HG03442 (cell line): ENCODE data around the gene KRT15.
A peak's percentile ranks its signal among the peaks of the same experiment; 100 is the strongest.

Source experiments
- ATAC-seq: cut with Tn5 transposase; IDR thresholded peaks from one replicate; pipeline ENCODE4 v1.9.1; 2021; ENCODE audit warnings: mild to moderate bottlenecking, moderate library complexity; ENCODE audit not compliant: unreplicated experiment

Gene KRT15

DNA sequence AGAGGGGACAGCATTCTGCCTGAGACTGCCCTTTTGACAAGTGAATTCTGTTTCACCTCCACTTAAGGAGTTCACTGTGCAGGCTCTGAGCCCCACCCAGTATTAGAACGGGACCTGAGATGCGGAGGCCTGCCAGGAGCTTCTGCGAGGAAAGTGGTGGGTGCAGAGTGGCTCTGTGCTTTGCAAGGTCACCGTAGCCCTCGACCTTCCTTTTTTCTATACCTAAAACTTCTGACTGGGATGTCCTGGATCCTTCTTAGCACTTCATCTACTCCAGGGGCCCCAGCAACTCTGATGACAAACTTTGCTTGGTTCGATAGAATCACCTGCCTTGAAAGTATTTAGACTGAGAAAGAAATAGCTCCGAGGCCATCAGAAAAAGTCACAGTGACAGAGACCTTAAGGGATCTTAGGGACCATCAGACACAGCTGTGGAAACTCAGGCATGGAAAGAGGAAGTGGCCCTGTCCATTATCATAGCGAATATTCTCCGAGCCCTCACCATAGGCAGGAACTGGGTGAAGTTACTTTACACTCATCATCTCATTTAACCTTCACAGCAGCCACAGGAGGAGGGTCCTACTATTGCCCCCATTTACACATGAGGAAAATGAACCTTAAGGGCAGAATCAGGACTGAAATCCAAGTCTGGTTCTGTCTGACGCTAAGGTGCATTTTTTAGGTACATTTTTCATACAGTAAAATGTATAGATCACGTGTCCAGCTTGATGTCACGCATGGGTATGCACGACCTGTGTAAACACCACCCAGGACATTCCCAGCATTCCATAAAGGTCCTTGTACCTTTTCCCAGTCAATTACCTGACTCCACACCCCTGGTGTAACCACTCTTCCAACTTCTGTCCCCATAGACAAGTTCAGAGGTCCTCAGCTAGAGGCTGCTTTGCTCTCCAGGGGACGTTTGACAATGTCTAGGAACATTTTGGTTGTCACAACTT is 12.6 kb downstream of the KRT15 start:
- no peak for ATAC-seq

DNA sequence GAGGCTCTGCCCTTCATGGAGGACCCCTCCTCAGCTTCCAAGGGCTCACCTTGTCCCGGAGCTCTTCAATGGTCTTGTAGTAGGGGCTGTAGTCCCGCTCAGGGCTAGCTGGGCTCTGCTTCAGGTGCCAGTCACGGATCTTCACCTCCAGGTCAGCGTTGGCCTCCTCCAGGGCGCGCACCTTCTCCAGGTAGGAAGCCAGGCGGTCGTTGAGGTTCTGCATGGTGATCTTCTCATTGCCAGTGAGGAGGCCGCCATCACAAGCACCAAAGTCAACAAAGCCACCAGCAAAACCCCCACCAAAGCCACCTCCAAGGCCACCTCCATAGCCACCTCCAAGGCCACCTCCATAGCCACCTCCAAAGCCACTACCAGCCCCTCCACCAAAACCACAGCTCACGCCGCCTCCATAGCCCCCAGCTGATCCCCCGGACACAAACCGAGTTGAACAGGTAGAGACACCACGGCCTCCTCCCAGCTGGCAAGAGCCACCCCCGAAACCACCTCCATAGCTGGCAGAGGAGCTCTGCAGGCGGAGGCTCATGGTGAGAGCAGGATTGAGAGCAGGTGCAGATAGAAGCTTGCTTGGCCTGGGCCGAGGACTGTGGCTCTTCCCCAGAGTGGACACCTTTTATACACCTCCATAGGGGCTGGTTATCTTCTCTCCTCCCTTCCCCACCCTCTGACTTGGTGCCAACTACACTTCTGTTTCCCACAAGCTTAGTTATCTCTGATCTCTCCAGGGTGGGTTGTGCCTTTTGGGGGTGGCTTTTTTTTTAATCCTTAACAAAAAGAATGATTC is 13.5 kb downstream of the KRT15 start, which contains the start of gene KRT13:
Gene KRT13, minus strand, starts transcription at position 606 of the 802 bp plus-strand sequence. Its CDS starts 62 bp downstream, at position 544.
- no peak for ATAC-seq

DNA sequence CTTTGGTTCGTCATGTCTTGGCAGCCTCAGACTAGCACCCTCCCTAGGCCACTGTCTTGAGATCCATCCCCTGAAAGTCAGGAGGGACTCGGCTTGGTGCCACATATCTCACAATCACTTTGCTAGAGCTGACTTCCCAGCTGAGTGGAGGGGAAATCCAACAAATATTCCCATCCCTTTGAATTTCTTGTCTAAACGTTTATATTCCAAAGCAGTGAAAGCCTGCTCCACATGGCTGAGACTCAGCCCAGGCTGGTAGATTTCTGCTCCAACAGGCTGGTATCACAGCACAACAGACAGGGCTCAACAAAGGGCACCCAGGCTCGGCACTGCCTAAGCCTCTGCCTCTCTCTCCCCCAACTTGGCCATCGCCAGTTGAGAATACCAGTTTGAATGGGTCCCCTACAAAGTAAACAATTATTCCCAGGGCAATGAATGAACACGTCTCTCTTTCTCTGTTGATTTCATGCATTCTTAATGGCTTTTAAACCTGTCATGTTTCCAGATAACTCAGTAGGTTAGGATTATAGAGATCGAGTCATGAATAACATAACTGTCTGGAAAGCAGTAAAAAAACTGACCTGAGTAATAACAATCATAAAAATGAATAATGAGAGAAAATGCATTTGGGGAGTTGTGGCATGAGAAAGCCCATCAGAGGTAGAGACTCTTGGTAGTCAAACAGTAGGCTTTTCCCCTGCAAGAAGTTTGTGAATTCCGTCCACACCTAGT is 14.3 kb downstream of the KRT15 start:
- ATAC-seq, result no peak

DNA sequence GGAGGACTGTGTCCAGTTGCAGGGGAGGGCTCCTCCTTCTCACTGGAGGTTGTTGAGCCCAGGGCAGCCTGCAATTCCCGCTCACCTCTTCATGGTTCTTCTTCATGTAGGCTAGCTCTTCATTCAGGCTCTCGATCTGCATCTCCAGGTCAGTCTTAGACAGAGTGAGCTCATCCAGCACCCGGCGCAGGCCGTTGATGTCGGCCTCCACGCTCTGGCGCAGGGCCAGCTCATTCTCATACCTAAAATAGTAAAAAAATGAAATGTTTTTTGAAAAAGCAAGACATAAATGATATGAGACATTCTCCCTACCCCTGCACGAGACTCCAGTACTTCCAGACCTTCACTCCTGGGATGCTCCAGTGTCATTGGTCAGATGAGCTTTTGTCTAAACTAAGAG is 15.5 kb downstream of the KRT15 start:
- no peak for ATAC-seq

DNA sequence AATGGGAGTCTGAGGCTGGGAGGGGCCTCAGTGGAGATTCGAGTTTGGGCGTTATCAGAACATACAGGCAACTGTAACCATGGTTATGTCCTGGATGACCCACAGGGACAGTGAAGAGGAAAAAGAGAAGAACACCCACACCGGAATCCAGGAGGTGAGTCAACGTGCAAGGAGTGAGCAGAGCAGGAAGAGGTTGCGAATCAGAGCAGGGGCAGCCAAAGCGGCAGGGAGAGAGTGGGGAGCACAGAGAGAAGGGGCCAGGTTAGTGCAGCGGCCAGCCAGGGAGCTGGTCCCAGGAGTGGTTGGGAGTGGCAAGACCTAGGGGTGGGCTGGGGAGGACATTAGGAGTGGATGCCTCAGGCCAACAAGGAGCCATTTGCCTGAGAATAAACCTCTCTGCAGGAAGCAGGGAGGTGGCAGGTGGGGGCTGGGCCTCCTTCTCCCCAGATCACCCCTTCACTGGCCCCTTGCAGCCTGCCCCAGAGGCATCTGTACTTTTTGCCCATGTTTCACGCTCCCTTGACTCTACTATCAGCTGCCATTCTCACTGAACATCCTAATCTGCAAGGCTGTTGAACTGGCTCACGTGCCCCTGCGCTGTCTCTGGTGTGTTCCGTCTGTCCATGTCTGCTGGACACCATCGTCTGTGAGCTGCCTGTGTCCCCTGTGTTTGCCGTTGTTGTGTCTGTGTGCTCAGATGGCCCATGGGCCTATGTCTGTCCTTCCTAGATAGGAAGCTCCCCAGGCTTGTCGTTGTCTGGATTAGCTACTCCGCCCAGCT is 18.4 kb downstream of the KRT15 start:
- no peak for ATAC-seq

DNA sequence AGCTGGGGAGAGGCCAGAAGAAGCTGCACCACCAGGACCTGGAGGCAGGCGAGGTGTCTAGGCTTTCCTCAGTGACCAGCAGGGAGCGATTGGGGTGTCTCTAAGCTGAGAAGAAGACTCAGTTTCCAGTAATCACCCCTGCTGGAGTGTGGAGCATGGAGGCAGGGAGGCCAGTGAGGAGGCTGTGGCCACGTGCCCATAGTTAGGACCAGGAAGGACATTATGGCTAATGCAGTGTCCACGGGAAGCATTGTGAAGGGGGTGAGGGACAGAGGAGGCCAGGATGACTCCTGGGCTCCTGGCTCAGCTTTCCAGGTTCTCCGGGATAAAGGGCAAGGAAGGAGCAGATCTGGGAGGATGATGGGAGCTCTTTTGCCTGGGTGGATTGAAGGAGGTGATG is 19.0 kb downstream of the KRT15 start:
- ATAC-seq, result no peak

DNA sequence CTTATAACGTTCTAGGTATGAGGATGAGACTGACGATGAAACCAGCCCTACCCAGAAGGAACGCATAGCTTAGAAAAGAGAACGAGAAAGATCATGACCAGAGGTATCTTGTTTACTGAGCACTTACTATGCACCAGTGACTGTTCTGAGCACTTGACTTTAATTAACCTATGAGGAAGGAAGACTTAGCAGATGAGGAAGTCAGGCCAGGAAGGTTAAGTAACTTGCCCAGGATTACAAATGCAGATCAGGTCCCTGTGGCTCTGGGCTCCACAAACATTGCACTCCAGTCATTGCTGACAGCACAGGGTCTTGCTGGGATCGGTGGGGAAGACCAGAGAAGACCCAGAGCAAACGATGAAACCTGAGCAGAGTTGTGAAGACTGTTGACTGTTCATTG is 20.4 kb downstream of the KRT15 start:
- no peak for ATAC-seq

DNA sequence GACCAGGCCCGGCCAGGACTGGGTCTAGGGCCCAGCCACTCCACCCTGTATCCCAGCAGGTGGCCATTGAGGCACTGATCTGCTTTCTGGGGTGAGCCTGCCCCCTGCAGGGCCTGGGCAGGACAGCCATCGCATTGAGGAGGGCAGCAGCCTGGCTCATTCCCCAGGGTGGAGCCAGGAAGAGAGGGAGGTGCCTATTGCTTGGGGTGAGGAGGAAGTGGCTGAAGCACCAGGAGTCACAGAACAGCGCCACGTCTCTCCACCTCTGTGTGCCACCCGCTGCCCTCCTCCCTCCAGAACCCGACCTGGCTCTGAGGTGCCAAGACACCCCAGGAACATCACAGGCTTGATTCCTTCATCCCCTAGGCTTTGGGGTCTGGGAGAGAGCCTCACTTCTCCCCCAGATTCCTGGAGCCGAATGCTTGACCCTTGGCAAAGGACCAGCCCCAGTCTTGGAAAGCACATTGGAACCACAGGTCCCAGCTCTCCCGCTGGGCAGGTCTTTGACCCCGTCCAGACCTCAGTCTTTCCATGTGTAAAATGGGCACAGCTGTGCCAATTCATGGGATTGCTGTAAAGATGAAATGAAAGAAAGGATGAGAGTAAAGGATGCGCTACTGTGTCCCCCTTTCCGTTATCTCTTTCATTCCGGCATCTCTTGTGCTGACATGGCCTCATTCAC is 21.7 kb downstream of the KRT15 start:
- ATAC-seq, result peak; percentile 52

DNA sequence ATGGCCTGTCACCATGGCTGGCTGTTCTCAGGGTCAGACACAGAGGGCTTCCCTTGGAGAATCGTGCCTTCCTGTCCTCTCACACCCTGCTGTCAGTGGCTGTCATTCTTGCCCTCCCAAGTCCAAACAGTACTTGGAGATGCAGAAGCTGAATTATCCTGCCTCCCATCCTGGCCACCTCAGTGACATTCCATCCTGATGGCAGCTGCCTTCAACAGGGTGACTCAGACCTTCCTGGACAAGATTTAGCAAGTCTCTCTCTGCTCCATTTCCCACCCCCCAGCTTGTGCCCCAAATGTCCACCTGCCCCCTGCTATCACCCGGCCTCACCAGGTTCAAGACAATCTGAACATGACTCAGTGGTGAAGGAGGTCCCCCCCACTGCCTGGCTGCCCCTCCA is 24.2 kb downstream of the KRT15 start:
- no peak for ATAC-seq

DNA sequence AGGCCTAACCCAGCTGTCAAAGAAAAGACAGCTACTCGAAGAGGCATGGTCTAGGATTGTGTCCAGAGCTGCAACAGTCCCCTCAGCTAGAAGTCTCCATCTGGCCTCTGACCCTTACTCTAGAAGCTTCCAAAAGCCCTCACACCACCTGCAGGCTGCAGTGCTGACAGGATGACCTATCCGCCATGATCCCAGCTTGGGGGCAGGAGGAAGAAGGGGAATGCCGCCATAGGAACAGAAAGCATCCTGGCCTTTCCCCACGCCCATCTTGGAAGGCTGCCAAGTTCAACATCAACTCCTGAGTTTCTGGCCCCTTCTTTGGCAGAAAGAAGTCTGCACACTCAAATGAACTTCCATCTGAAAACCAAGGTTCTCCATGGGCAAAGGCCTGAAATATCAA is 25.9 kb downstream of the KRT15 start:
- no peak for ATAC-seq

DNA sequence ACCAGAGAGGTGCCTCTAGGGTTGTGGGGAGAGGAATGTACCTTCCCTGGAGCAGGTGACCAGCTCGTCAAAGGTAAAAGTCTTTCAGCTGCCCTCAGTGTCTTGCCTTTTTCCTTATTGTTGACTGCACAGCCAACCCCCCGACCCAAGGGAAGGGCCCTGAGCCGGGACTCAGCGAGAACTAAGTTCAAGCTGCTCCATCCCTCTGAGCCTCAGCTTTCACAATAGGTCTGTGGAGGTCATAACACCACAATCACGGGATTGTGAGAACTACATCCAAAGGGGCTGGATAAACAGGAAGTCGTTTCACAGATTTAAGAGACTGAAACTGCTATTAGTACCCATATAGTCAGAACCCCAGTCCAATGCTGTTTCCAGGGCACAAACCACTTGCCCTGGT is 26.3 kb downstream of the KRT15 start:
- no peak for ATAC-seq

DNA sequence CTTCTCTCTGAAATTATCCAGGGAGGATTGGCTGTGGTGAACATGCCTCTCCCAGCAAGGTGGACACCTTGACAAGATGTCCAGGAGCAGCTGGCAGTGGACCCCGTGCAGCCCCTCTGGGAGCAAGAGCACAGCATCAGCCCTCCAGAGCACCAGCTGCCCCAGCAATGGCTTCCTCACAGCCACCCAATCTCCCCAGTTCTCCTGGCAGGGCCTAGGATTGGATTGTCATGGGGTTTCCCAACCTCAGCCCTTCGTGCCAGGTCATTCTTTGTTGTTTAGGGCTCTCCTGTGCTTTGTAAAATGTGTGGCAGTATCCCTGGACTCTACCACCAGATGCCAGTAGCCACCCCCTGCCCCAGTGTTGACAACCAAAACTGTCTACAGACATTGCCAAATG is 27.2 kb downstream of the KRT15 start:
- no peak for ATAC-seq

DNA sequence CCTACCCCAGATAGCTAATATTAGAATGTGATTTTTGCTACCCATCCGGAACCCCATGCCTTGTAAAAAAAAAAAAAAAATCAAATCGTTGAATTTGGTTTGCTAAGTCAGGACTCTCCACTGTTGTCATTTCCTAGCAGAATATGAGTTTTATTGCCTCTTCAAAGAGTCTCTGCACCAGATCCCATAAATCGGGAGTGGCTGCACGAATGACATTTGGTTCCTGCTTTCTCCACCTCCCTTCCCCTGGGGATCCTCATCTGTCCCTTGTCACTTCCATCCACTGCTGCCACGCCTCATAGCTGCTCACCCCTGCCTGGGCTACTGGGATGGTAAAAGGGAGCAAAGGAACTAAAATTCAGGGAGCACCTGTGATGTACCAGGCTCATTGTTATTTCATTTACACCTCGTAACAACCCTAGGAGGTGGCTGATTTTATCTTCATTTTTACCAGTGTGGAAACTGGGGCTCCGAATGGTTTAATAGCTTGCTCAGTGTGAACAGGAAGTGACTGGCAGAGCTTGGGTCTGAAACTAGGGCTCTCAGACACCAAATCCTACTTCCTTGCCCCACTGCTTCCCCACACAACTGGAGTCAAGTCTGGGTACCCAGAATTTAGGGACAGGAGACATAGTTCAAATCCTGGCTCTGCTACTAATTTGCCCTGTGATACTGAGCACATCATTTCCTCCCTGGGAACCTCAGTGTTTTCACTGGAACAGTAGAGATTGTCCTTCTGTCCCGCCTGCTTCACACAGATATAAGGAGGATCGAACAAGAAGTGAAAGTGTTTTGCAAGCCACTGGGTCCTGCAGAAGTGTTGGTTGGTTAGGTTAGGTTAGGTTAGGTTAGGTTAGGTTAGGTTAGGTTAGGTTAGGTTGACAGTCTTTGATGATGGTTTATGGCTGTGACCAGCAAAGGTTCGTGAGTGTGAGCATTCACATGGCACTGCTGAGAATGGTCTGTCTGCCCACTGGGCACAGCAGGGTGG is 28.4 kb downstream of the KRT15 start:
- no peak for ATAC-seq

DNA sequence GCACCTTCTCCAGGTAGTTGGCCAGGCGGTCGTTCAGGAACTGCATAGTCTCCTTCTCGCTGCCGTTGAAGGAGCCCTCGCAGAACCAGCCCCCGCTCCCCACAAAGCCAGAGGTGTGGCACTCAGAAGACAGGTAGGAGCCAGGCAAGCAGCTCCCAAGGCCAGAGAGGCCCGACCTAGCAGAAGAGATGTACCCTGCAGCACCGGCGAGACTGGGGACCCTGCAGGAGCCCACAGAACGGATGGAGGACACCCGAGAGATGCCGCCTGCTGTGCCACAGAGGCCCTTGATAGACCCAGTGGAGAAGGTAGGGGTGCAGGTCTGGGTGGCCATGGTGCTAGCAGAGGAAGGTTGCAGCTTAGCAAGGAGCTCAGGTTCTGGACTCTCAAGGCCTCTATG is 29.2 kb downstream of the KRT15 start, which contains the start of gene KRT36:
Gene KRT36, minus strand, starts transcription at position 380 of the 400 bp plus-strand sequence. Its CDS starts 46 bp downstream, at position 334.
- no peak for ATAC-seq

DNA sequence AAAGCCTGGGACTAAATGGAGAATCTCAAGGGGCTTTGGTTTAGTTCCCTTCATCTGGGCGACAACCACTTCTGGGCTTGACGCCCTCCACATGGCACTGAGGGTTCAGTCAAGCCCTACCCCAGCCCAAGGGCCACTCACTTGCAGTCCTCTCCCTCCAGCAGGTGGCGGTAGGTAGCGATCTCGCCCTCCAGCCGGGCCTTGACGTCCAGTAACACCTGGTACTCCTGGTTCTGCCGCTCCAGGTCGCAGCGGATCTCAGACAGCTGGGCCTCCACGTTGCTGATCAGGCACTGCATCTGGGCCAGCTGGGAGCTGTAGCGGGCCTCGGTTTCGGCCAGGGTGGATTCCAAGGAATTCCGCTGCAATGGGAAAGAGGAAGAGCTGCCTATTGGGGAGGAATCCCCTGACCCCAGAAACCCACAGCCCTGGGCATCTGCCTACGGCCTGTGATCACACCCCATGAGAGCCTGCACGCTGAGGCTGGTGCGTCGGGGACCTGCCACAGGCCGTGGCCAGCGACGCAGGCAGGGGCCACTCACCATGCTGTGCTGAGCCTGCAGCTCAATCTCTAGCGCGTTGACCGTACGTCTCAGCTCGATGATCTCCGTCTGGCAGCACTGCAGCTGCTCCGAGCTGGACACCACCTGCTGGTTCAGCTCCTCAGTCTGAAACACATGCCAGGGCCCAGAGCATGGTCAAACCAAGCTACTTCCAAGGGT is 31.7 kb downstream of the KRT15 start:
- ATAC-seq, result no peak

DNA sequence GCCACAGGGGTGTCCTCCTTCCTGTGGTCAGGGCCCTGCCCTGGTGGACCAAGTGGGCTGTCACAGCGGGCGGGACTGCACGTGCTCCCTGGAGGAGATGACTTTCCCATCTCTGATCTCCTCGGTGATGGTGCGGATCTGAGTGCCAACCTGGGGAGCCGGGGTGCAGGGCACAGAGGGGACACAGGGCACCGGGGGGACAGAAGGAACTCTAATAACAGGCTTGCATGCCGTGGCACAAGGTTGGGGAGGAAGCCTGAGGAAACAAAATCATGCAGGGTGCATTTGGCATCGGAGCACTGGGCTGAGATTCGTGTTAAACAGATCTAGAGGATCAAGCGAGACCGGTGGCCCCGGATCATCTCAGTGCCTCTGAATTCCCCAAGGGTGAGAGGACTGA is 32.4 kb downstream of the KRT15 start:
- no peak for ATAC-seq

DNA sequence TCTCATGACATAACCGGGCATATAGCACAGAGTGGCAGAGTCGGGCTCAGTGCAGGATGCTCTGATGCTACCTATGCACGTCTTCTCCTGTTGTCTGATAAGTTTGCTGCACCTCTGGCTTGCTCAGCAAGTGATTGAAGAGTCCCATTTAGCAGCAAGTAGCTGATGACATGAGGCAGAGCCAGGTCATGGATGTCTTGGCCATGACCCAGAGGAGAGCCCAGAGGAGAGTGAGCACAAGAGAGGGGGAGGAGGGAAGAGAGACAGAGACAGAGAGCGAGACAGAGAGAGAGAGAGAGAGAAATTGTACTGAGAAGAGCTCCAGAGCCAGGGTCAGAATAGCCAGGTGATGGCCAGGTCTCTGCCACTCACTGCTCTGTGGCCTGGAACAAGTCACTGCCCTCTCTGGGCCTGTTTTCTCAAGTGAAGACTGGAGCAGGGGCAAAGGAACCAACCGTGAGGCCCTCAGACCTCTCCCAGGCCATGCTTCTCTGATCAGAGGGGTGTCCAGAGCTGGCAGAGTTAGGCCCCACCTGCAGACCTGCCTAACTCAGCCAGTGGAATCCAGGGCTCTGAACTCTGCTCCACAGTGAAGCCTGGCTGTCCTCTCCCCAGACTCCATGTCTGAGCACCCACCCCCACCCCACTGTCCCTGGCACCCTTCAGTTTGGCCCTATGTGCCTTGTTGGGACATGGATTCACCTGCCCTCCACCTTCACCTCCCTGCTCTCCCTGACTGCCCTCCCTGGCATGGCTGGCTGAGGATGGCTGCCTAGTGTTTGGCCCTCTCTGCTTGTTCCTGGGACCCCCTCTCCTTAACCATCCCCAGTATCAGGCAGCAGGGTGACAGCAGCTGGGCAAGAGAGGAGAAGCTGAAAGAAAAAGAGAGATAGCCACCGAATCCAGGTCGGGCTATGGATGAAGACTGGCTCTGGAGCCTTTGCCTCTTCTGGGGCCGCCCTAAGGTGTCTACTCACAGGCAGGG is 33.5 kb downstream of the KRT15 start:
- no peak for ATAC-seq
